ENCODE measurements around the gene PDE1A.

Gene PDE1A

DNA sequence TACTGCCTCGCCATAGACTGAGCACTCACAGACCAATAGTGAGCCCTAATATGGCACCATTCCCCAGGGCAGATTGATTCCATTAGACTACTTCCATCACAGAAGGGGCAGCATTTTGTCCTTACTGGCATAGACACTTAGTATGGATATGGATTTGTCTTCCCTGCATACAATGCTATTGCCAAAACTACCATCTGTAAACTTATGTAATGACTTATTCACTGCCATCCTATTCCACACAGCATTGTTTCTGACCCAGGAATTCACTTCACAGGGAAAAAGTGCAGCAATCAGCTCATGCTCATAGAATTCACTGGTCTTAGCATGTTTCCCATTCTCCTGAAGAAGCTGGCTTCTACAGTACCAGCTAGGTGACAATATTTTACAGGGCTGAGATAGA, 262.1 kb downstream of the PDE1A start:
- Histone ChIP-seq H3K4me1 (ENCODE audit: control insufficient read depth, low read depth, low read length) (no peaks in the 10 kb centered on the region), H3K27me3 (ENCODE audit: control insufficient read depth, insufficient read depth, low read length) (no peaks in the 10 kb centered on the region), H3K4me3 (ENCODE audit: low read length) (no peak overlapping the region), H3K9ac (ENCODE audit: low read length) (no peak overlapping the region), H3K36me3 (ENCODE audit: control insufficient read depth, low read depth, low read length) (no peaks in the 10 kb centered on the region), H3K9me3 (ENCODE audit: control insufficient read depth, low read depth, low read length) (no peaks in the 10 kb centered on the region), H3K27ac (ENCODE audit: low read length) (no peak overlapping the region)

DNA sequence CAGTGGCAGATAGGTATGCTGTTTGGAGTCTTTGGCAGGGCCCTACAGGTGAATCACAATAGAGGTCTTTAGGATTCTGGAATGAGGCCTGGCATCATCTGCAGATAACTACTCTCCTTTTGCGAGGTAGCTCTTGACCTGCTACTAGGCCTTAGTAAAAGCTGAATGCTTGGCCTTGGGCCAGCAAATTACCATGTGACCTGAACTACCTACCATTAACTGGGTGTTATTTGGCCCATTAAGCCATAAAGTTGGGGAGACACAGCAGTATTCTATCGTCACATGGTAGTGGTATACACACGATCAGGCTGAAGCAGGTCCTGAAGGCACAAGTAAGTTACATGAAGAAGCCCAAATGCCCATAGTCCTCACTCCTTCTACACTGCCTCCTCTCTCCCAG, 263.0 kb downstream of the PDE1A start:
- no peaks in the 10 kb centered on the region for H3K27me3 ChIP-seq (ENCODE audit: control insufficient read depth, insufficient read depth, low read length)
- H3K9ac ChIP-seq (ENCODE audit: low read length): no peak overlapping the region
- H3K4me3 ChIP-seq (ENCODE audit: low read length): no peak overlapping the region
- no peaks in the 10 kb centered on the region for H3K4me1 ChIP-seq (ENCODE audit: control insufficient read depth, low read depth, low read length)
- H3K27ac ChIP-seq (ENCODE audit: low read length): no peak overlapping the region
- H3K9me3 ChIP-seq (ENCODE audit: control insufficient read depth, low read depth, low read length): no peaks in the 10 kb centered on the region
- no peaks in the 10 kb centered on the region for H3K36me3 ChIP-seq (ENCODE audit: control insufficient read depth, low read depth, low read length)

- H3K27me3 ChIP-seq (ENCODE audit: control insufficient read depth, insufficient read depth, low read length): no peaks in the 10 kb centered on the region
- no peaks in the 10 kb centered on the region for H3K36me3 ChIP-seq (ENCODE audit: control insufficient read depth, low read depth, low read length)
- H3K9me3 ChIP-seq (ENCODE audit: control insufficient read depth, low read depth, low read length): no peaks in the 10 kb centered on the region
- no peak overlapping the region for H3K4me3 ChIP-seq (ENCODE audit: low read length)
- H3K9ac ChIP-seq (ENCODE audit: low read length): no peak overlapping the region
- no peak overlapping the region for H3K27ac ChIP-seq (ENCODE audit: low read length)
- H3K4me1 ChIP-seq (ENCODE audit: control insufficient read depth, low read depth, low read length): peaks cover 7% of the 10 kb centered on the region
Measured at GRCh38 chr2:182148344-182148743, 278.5 kb downstream of the PDE1A start.

DNA sequence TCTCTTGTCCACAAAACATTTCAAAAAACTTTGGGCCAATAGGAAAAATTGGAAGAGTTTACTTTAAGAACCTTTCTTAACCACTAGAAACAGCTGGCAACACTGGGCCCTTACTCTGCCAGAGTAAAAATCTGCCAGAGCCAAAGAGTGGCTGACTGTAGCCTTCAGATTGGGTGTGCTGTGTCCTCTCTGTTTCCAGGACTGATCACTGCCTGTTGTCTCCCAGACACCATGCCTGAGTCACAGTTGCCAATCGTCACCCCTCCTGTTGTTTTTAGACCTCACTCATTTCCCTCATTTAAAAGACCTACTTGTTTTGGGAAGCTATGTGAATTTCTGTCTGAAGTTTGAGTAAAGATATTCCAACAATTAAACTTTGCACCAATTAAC, 282.1 kb downstream of the PDE1A start:
- H3K27ac ChIP-seq (ENCODE audit: low read length): no peak overlapping the region
- no peaks in the 10 kb centered on the region for H3K9me3 ChIP-seq (ENCODE audit: control insufficient read depth, low read depth, low read length)
- H3K4me1 ChIP-seq (ENCODE audit: control insufficient read depth, low read depth, low read length): peaks cover 7% of the 10 kb centered on the region
- H3K27me3 ChIP-seq (ENCODE audit: control insufficient read depth, insufficient read depth, low read length): no peaks in the 10 kb centered on the region
- no peaks in the 10 kb centered on the region for H3K36me3 ChIP-seq (ENCODE audit: control insufficient read depth, low read depth, low read length)
- H3K9ac ChIP-seq (ENCODE audit: low read length): no peak overlapping the region
- H3K4me3 ChIP-seq (ENCODE audit: low read length): no peak overlapping the region

DNA sequence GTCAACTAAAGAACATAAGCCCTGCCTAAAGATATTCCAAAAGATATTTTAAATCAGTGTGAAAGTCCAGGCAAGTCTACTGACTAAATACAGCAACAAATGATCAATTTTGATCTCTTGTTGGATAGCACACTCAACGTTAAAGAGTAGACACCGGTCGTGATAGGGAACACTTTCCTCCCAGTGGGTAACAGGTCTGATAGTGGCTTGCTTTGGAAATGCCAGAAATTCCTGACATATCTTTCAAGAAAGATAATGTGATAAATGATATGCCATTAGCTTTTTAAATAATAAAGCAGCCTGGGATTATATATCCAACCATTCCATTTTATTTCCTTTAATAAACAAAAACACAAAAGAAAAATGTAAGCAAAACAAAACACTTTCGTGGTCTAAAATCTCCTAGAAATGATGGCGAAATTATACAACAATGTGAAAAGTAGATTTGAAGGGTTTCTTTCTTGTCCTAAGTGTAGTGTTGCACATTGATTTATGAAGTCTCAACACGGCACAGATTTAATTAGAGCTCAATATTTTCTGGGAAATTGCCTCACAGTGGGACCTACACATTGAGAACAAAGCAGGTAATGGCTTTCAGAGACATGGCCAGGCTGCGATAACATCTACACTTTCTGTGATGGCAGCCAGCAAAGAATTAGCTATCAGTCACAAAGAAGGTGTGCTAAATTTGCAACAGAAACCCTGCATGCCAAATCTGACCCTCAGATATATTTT, 282.6 kb downstream of the PDE1A start:
- H3K9me3 ChIP-seq (ENCODE audit: control insufficient read depth, low read depth, low read length): no peaks in the 10 kb centered on the region
- no peak overlapping the region for H3K4me3 ChIP-seq (ENCODE audit: low read length)
- no peaks in the 10 kb centered on the region for H3K36me3 ChIP-seq (ENCODE audit: control insufficient read depth, low read depth, low read length)
- H3K4me1 ChIP-seq (ENCODE audit: control insufficient read depth, low read depth, low read length): peaks cover 7% of the 10 kb centered on the region
- no peak overlapping the region for H3K9ac ChIP-seq (ENCODE audit: low read length)
- no peak overlapping the region for H3K27ac ChIP-seq (ENCODE audit: low read length)
- H3K27me3 ChIP-seq (ENCODE audit: control insufficient read depth, insufficient read depth, low read length): no peaks in the 10 kb centered on the region

DNA sequence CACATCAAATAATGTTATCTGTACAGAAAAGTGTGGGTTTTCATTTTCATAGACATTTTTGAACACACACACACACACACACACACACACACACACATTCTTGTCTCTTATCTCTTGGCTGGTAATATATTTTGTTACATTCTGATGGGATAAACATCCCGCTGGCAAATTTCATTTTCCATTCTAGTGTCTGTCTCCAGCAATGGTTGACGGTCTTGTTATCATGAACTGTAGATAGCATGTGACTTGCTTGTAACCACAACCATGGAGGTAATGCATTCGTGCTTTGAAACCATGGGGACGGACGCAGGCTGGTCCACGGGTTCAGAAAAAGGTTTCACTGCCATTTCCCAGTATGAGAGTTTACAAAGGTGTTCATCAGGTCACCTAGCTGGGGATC, 284.8 kb downstream of the PDE1A start:
- no peak overlapping the region for H3K4me3 ChIP-seq (ENCODE audit: low read length)
- no peaks in the 10 kb centered on the region for H3K27me3 ChIP-seq (ENCODE audit: control insufficient read depth, insufficient read depth, low read length)
- H3K9me3 ChIP-seq (ENCODE audit: control insufficient read depth, low read depth, low read length): no peaks in the 10 kb centered on the region

DNA sequence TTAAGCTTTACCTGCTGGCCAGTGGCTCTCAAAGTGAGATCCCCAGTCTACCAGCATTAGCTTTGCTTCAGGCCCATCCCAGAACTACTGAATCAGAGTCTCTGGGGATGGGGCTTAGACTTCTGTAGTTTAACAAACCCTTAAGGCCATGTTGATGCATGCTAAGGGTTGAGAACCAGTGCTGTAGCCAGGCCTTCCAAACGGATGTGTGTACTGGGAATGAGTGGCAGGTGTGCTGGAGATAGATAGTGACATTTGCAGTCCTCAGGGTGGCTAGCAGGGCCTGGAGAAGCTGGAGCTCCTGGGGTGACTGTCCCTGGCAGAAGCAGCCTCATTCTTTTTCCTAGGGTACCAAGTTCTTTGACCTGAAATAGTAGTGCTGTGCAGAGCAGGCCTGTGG, 292.6 kb downstream of the PDE1A start:
- no peaks in the 10 kb centered on the region for H3K27me3 ChIP-seq (ENCODE audit: control insufficient read depth, insufficient read depth, low read length)

More for the DNA sequence above, 284.8 kb downstream of the PDE1A start:
- Histone ChIP-seq H3K4me1 (ENCODE audit: control insufficient read depth, low read depth, low read length) (peaks cover 7% of the 10 kb centered on the region), H3K36me3 (ENCODE audit: control insufficient read depth, low read depth, low read length) (no peaks in the 10 kb centered on the region), H3K9ac (ENCODE audit: low read length) (no peak overlapping the region), H3K27ac (ENCODE audit: low read length) (no peak overlapping the region)

DNA sequence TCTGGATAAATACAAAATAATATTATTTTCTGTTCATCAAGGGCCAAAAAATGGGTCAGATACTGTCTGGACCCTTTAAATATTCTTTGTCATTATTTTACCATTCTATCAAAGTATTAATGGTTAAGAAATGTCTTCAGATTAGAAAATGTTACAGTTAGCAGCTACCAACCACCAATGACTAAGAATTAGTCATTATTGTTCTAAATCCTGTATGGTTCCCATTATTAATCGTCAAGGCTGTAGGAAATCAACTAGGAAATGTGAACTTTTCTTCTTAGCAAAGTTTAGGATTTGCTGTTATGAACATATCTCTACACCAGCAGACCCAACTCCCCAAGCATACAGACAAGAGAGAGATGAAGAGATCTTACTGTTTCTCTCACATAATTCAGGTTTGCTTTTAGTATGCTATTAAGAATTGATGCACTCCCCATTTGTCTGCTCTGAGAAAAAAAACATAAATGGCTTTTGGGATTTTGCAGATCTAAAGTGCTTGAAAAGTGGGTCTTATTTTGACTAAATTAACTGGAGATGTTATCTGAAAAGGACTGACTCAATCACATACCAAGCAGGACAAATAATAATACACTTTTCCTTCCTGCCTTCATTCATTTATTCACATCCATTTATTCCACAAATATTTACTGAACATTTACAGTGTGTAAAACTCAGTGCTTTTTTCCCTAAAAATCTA, 293.5 kb downstream of the PDE1A start:
- no peaks in the 10 kb centered on the region for H3K36me3 ChIP-seq (ENCODE audit: control insufficient read depth, low read depth, low read length)
- no peak overlapping the region for H3K9ac ChIP-seq (ENCODE audit: low read length)
- no peaks in the 10 kb centered on the region for H3K27me3 ChIP-seq (ENCODE audit: control insufficient read depth, insufficient read depth, low read length)
- no peaks in the 10 kb centered on the region for H3K4me1 ChIP-seq (ENCODE audit: control insufficient read depth, low read depth, low read length)
- H3K4me3 ChIP-seq (ENCODE audit: low read length): no peak overlapping the region
- no peak overlapping the region for H3K27ac ChIP-seq (ENCODE audit: low read length)
- H3K9me3 ChIP-seq (ENCODE audit: control insufficient read depth, low read depth, low read length): no peaks in the 10 kb centered on the region

More for the DNA sequence above, 292.6 kb downstream of the PDE1A start:
- H3K4me3 ChIP-seq (ENCODE audit: low read length): no peak overlapping the region
- H3K9ac ChIP-seq (ENCODE audit: low read length): no peak overlapping the region
- no peak overlapping the region for H3K27ac ChIP-seq (ENCODE audit: low read length)
- H3K9me3 ChIP-seq (ENCODE audit: control insufficient read depth, low read depth, low read length): no peaks in the 10 kb centered on the region
- H3K36me3 ChIP-seq (ENCODE audit: control insufficient read depth, low read depth, low read length): no peaks in the 10 kb centered on the region
- no peaks in the 10 kb centered on the region for H3K4me1 ChIP-seq (ENCODE audit: control insufficient read depth, low read depth, low read length)

- H3K36me3 ChIP-seq (ENCODE audit: control insufficient read depth, low read depth, low read length): no peaks in the 10 kb centered on the region
- no peaks in the 10 kb centered on the region for H3K27me3 ChIP-seq (ENCODE audit: control insufficient read depth, insufficient read depth, low read length)
- H3K4me1 ChIP-seq (ENCODE audit: control insufficient read depth, low read depth, low read length): no peaks in the 10 kb centered on the region
- no peak overlapping the region for H3K27ac ChIP-seq (ENCODE audit: low read length)
- H3K9ac ChIP-seq (ENCODE audit: low read length): no peak overlapping the region
- H3K4me3 ChIP-seq (ENCODE audit: low read length): no peak overlapping the region
- H3K9me3 ChIP-seq (ENCODE audit: control insufficient read depth, low read depth, low read length): no peaks in the 10 kb centered on the region
Measured at GRCh38 chr2:182132605-182133004, 294.2 kb downstream of the PDE1A start.

- no peaks in the 10 kb centered on the region for H3K4me1 ChIP-seq (ENCODE audit: control insufficient read depth, low read depth, low read length)
- H3K27ac ChIP-seq (ENCODE audit: low read length): no peak overlapping the region
- H3K27me3 ChIP-seq (ENCODE audit: control insufficient read depth, insufficient read depth, low read length): no peaks in the 10 kb centered on the region
- H3K9me3 ChIP-seq (ENCODE audit: control insufficient read depth, low read depth, low read length): no peaks in the 10 kb centered on the region
- no peak overlapping the region for H3K9ac ChIP-seq (ENCODE audit: low read length)
- H3K4me3 ChIP-seq (ENCODE audit: low read length): no peak overlapping the region
- H3K36me3 ChIP-seq (ENCODE audit: control insufficient read depth, low read depth, low read length): no peaks in the 10 kb centered on the region
Measured at GRCh38 chr2:182128821-182129707, 297.8 kb downstream of the PDE1A start.

- H3K9me3 ChIP-seq (ENCODE audit: control insufficient read depth, low read depth, low read length): no peaks in the 10 kb centered on the region
- peaks cover 5% of the 10 kb centered on the region for H3K4me1 ChIP-seq (ENCODE audit: control insufficient read depth, low read depth, low read length)
- H3K27ac ChIP-seq (ENCODE audit: low read length): no peak overlapping the region
- no peaks in the 10 kb centered on the region for H3K36me3 ChIP-seq (ENCODE audit: control insufficient read depth, low read depth, low read length)
- no peaks in the 10 kb centered on the region for H3K27me3 ChIP-seq (ENCODE audit: control insufficient read depth, insufficient read depth, low read length)
- H3K4me3 ChIP-seq (ENCODE audit: low read length): no peak overlapping the region
- H3K9ac ChIP-seq (ENCODE audit: low read length): no peak overlapping the region
Measured at GRCh38 chr2:182117196-182117595, 309.6 kb downstream of the PDE1A start.
